A673 (cell line): ENCODE results near the gene SPAG16. TPM values are rescaled to one million over a fixed set of nuclear protein-coding genes. Genes with fewer than 3 reads are reported as not detected.

Experiments used
- BruUV-seq: library from RNA; stranded (reverse); fragments of 400-500 nt; replicated peaks from 2 replicates; lab custom pipeline; 2021; lab: Mats Ljungman, UMichigan
- CTCF ChIA-PET: fragments of 300-600 bp; sonication (Branson Sonifier 250); formaldehyde crosslinking; loops from one replicate; lab custom pipeline; 2022; ENCODE audit warnings: antibody characterized with exemption; lab: Charles Lee
- POLR2A ChIA-PET: fragments of 300-600 bp; sonication (Branson Sonifier 250); formaldehyde crosslinking; loops from one replicate; lab custom pipeline; 2022; ENCODE audit warnings: antibody characterized with exemption; ENCODE audit not compliant: low non-redundant PET; lab: Charles Lee
- DNase-seq: peaks from one replicate; pipeline ENCODE4 v3.0.0-alpha.2; 2015; ENCODE audit warnings: low spot score
- H3K27ac ChIP-seq: fragments of 200-600 bp; sonication (generic); 2 replicates; pipeline ENCODE4 v1.5.1; 2016; ENCODE audit warnings: mixed run types, low read depth, mild to moderate bottlenecking, mixed read lengths, antibody characterized with exemption, low read length; ENCODE audit not compliant: poor library complexity, severe bottlenecking
- H3K27me3 ChIP-seq: fragments of 200-600 bp; sonication (generic); replicated peaks from 2 replicates; pipeline ENCODE4 v1.6.1; 2017; ENCODE audit warnings: mixed run types, low read depth, mild to moderate bottlenecking, mixed read lengths, antibody characterized with exemption, low read length; ENCODE audit not compliant: insufficient read depth, poor library complexity
- H3K36me3 ChIP-seq: fragments of 200-600 bp; sonication (generic); 2 replicates; pipeline ENCODE4 v1.6.1; 2016; ENCODE audit warnings: mixed run types, mild to moderate bottlenecking, mixed read lengths, antibody characterized with exemption, low read length; ENCODE audit not compliant: insufficient read depth, poor library complexity, severe bottlenecking
- H3K4me1 ChIP-seq: fragments of 200-600 bp; sonication (generic); 2 replicates; pipeline ENCODE4 v1.6.1; 2017; ENCODE audit warnings: mixed run types, mild to moderate bottlenecking, mixed read lengths, antibody characterized with exemption, low read length; ENCODE audit not compliant: insufficient read depth, poor library complexity, severe bottlenecking
- H3K4me3 ChIP-seq: fragments of 200-600 bp; sonication (generic); 2 replicates; pipeline ENCODE4 v1.5.1; 2016; ENCODE audit warnings: low read depth, mixed run types, mild to moderate bottlenecking, mixed read lengths, low read length; ENCODE audit not compliant: poor library complexity, severe bottlenecking
- H3K9me3 ChIP-seq: fragments of 200-600 bp; sonication (generic); 2 replicates; pipeline ENCODE4 v1.6.1; 2016; ENCODE audit warnings: mixed run types, low read depth, mild to moderate bottlenecking, mixed read lengths, antibody characterized with exemption, low read length; ENCODE audit not compliant: poor library complexity, severe bottlenecking
- EZH2 ChIP-seq: fragments of 200-600 bp; sonication (generic); IDR thresholded peaks from 2 replicates; pipeline ENCODE4 v1.6.1; 2017; ENCODE audit warnings: borderline replicate concordance, low read depth, mild to moderate bottlenecking, mixed read lengths, antibody characterized with exemption, low read length; ENCODE audit not compliant: poor library complexity, severe bottlenecking
- intact Hi-C: fragments of 100-400 bp; cut with micrococcal nuclease; formaldehyde crosslinking; loops from one replicate; pipeline ENCODE4 v1.10.0; 2022; ENCODE audit not compliant: unreplicated experiment
- total RNA-seq: library from RNA; stranded (reverse); gene quantifications from 2 replicates; pipeline ENCODE4 v1.2.3, GENCODE V29; 2021
- TF ChIP-seq, protein P1 (sequence below): fragments of 300-800, 200-600 bp; sonication (generic); conservative IDR thresholded peaks from 2 replicates; pipeline ENCODE4 v1.5.1; 2017; ENCODE audit warnings: low read depth, mild to moderate bottlenecking, antibody characterized with exemption, low read length, moderate library complexity, mixed read lengths

SPAG16 gene
- total RNA-seq, 1 experiment from 2014 or later: 13.1 TPM

DNA sequence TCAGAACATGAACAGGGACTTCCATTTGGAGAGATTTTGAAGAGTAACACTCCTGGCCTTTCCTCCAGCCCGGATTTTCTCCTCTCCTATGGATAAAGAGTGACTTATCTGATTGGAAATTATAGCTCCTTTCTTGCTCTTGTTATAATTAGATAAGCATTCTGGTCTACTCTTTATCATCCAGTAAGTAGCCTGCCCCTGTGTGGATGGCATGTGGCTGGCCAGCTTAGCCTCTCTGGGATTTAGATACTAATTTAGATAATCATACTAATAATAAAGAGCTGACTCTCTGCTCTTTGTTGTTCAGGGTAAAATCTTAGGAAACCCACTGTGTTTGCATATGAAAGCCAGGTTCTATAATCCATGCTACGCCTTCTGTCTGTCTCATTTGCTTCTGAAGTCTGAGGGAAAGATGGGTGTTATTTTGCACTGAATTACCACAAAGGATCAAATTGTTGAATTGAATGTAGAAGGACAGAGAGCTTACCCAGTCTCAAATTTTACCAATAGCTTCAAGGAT, 438.8 kb downstream of the SPAG16 start:
- ChIA-PET CTCF (no interaction called here), POLR2A (no interaction called here)
- H3K4me1 ChIP-seq: no peaks in the 10 kb centered on the region
- H3K27me3 ChIP-seq: no peaks in the 10 kb centered on the region
- intact Hi-C loops: no loop called here
- no peak overlapping the region for H3K27ac ChIP-seq
- BruUV-seq: no TSS peak
- no peaks in the 10 kb centered on the region for H3K36me3 ChIP-seq
- H3K9me3 ChIP-seq: no peaks in the 10 kb centered on the region
- TF ChIP-seq EZH2: no peak
- TF ChIP-seq, protein P1, sequence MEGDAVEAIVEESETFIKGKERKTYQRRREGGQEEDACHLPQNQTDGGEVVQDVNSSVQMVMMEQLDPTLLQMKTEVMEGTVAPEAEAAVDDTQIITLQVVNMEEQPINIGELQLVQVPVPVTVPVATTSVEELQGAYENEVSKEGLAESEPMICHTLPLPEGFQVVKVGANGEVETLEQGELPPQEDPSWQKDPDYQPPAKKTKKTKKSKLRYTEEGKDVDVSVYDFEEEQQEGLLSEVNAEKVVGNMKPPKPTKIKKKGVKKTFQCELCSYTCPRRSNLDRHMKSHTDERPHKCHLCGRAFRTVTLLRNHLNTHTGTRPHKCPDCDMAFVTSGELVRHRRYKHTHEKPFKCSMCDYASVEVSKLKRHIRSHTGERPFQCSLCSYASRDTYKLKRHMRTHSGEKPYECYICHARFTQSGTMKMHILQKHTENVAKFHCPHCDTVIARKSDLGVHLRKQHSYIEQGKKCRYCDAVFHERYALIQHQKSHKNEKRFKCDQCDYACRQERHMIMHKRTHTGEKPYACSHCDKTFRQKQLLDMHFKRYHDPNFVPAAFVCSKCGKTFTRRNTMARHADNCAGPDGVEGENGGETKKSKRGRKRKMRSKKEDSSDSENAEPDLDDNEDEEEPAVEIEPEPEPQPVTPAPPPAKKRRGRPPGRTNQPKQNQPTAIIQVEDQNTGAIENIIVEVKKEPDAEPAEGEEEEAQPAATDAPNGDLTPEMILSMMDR: no peak
- no peak overlapping the region for H3K4me3 ChIP-seq
- DNase-seq: no peak

DNA sequence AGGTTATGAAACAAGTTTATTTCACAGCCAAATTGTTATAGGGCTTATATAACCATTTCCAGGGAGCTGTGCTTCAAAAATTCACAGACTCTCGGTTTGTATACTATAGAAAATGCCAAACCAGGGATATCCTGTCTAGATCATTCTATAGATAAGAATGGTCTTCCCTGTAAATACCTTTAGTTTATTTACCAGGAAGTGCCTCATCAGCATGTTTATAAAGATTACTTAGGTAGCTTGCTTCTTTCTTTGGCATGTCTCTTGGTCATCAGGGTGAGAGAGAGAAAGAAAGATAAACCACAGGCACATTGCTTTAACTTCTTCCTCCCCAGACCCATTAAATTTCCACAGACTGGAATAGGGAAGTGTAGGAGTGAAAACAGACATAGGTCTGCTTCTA, 439.4 kb downstream of the SPAG16 start:
- Histone ChIP-seq H3K4me3 (no peak overlapping the region), H3K4me1 (no peaks in the 10 kb centered on the region), H3K36me3 (no peaks in the 10 kb centered on the region), H3K9me3 (no peaks in the 10 kb centered on the region), H3K27ac (no peak overlapping the region), H3K27me3 (no peaks in the 10 kb centered on the region)
- CTCF ChIA-PET: no interaction called here
- POLR2A ChIA-PET: no interaction called here
- no TSS peak for BruUV-seq
- intact Hi-C loops: no loop called here
- DNase-seq: no peak
- no peak for TF ChIP-seq EZH2
- TF ChIP-seq, protein P1: no peak

DNA sequence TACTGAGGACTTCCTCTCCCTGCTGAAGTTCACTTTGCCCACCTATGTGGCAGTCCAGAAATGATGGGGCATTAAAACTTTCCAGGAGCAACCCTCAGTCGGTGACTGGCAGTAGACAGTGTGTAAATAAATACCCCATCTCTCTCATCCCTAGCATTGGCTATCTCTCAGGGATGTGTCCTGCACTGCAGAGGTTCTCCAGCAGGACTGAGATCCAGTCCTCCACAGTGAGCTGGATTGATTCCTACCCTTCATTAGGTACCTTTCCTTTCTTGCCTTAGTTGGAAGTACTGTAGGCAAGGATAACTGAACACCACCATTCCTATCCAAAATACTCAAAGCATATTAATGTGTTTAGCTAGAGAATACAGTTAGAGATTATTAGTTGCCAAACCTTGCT, 441.8 kb downstream of the SPAG16 start:
- TF ChIP-seq, protein P1: no peak
- no peak for TF ChIP-seq EZH2
- CTCF ChIA-PET: no interaction called here
- H3K27me3 ChIP-seq: no peaks in the 10 kb centered on the region
- H3K4me1 ChIP-seq: no peaks in the 10 kb centered on the region
- no TSS peak for BruUV-seq
- DNase-seq: no peak
- H3K9me3 ChIP-seq: no peaks in the 10 kb centered on the region
- intact Hi-C loops: no loop called here
- no peak overlapping the region for H3K27ac ChIP-seq
- no peak overlapping the region for H3K4me3 ChIP-seq
- POLR2A ChIA-PET: no interaction called here
- H3K36me3 ChIP-seq: no peaks in the 10 kb centered on the region
